ENCODE results near the gene C1orf105.
A peak's percentile ranks its signal among the peaks of the same experiment; 100 is the strongest.
"Not testable (repeated sequence)": the region's sequence is repeated elsewhere in the genome, so short reads cannot be mapped to it uniquely, and the experiment has no call there.

The C1orf105 gene, protein sequence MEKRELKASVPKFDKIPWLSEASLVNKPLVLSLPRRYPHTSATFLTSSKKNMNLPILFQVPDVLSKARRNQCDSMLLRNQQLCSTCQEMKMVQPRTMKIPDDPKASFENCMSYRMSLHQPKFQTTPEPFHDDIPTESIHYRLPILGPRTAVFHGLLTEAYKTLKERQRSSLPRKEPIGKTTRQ

DNA sequence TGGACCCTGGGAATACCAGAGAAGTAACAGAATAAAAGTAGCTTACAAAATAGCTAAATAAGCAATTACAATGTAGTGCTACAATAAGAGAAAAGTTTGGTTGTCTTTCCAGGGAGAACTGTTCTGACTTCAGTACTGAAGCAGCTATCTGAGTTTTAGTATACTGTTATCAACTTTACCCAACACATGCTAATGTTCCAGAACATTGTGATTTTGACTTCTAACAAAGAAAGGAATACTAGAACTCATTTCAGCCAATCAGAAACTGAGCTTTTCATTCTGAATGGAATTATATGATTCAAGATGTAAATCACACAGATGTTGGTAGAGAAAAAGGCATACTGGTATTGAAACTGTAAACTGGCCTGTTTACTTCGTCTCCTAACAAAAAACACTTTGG, at the start of gene C1orf105:
C1orf105 (plus strand) TSS at position 301 of the 400 bp plus-strand sequence. CDS start 201 bp downstream, outside the sequence.
- DNase-seq = no peak

DNA sequence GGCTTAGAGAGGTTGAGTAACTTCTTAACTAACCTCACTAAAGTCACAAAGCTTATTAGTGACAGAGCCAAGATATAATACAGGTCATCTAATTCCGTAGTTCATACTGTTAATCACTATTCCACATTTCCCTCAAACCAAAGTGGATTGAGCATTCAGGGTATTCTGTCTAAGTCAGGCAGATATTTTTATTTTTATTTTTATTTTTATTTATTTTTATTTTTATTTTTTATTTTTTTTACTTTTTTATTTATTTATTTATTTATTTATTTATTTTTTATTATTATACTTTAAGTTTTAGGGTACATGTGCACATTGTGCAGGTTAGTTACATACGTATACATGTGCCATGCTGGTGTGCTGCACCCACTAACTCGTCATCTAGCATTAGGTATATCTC, 48.8 kb upstream of the C1orf105 start:
- not testable (repeated sequence) for DNase-seq

DNA sequence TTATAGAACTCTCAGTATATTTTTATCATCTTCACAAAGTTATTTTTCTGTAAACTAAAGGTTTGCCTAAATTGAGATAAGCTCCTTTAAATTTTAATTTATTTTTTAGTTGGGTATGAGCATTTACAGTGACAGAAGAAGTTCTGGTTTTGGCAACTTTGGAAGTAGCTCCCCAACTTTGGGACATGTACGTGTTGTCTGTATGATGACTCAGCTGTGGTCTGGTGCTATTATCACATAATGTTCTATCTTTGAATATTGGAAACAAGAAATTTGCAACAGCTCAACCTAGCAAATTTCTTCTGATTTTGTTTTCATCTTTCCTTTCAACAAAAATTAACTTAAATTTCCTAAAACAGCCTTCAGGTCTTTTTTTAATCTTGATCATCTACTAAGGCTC, 46.6 kb upstream of the C1orf105 start:
- peak; percentile 30 for DNase-seq

DNA sequence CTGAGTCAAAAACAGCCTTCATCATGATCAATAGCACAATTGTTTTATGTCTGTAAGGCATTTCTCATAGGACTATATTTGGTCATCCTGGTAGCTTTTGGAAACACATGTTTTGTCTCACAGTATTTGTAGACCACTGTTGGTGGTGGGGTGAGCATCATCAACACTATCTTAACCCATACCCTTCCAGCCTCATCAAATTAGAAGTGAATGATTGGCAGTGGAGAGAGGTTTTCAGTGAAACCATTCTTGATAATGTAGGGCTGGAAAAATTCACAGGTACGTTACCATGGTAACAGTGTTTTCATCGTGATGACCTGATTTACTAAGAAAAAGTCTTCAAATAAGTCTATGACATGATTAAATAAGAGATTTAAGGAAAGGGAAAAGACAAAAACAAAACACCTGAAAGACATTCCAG, 45.3 kb upstream of the C1orf105 start:
- no peak for DNase-seq

DNA sequence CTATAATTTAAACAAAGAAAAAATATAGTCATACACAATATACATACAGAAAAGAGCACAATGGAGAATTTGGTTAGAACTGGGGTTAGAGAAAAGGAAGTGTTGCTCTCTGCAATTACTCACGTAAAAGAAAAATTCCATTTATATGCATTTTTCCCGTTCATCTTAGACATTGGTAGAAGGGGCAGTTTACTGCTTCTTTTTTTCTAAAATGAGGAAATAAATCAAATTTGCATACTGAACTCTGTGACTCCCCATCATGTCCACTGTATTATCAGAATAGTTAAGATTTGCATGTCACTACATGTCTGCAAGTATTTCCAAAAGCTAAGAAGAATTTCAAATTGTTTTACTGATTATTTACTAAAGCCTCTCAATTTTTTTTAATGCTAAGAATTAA, 44.1 kb upstream of the C1orf105 start:
- no peak for DNase-seq

DNA sequence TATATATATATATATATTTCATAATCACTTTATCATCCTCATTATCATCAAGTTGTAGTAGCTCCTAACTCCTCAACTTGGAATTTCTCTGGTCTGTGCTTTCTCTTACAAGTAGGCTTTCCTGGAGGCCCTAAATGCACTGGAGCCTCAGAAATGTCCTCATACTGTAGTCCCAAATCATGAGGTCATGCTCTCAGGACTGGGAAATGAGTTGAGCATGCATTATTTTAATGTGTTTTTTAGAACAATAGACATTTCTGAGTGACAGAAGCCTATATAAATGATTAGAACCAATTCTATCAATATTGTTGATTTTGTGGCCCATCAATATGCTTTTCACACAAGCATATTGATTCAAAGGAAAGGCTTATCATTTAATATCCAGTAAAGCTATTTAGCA, 42.9 kb upstream of the C1orf105 start:
- no peak for DNase-seq

DNA sequence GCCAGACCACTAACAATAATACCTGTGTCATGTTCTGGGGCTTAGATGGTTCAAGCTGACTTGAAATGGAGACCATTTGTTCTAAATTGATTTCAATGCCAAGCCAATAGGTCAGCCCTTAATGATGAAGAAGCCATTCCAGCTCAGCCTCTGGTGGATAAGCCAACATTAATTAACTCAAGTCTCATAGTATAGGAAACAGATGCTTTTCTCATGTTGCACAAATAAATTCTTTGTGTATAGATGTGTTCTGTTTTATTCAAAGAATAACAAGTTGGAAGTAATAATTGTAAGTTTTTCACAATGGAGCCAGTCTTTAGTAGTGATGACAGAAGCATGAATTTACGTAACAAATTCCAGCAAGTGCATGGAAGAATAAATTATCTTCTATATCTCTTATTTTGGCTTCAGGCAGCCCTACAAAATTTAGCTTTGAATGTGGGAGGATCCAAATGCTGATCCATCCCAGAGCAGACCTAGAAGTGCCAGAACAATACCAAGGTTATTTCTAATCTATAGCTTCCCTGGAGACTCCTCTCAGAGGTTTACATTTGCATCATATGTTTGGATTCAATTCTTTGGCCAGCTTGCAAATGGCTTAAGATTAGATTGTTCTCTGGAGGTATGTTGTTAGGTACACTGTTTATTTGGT, 42.2 kb upstream of the C1orf105 start:
- no peak for DNase-seq

DNA sequence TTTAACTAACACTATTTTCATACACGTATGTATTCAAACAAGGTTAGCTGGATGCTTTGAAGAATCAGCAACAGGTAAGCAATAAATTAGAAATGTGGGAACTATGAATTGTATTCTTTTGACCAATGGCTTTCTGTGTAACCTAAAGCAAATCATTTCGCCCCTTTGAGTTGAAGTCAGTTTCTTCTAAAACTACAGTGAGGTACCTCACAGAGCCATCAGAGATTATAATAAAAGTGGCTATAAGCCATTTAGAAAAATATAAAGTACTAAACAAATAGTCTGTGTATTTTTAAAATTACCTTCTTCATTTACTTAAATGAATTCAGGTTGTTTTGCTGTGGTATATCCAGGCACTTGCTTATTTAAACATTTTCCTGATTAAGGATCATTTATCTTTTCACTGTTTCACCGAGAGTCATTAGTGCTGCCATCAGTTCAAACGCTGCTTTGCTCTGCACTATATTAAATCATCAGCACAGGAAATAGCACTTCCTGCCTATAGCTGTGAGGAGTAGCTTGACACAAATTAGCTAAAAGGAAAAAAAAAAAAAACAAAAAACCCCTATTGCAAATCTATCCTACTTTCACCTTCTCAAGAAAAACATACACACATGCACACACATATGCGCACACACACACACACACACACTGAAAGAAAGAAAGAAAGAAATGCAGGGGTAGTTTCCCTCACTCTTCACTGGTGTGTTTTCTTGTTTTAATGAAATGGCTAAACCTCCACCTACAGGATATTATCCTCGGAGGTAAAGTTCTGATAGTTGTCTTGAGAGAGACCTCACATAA, 39.8 kb upstream of the C1orf105 start:
- DNase-seq = peak; percentile 9

DNA sequence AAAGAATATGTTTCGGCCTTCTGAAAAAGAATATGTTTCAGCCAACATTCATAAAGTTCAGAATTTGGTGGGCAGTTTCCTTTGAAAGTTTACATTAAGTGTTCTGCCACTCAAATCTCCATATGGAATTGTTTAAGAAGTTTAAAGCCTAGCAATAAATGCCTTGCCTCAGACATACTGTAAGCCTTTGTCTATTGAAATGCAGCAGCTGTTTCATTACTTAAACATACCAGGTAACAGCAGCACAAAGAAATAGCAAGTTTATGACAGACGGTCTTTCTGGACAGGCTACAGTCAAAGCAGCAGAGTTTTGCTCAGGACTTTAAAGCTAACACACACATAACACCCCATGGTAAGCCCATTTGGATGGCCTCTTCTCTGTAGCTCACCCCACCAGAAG, 38.5 kb upstream of the C1orf105 start:
- no peak for DNase-seq

DNA sequence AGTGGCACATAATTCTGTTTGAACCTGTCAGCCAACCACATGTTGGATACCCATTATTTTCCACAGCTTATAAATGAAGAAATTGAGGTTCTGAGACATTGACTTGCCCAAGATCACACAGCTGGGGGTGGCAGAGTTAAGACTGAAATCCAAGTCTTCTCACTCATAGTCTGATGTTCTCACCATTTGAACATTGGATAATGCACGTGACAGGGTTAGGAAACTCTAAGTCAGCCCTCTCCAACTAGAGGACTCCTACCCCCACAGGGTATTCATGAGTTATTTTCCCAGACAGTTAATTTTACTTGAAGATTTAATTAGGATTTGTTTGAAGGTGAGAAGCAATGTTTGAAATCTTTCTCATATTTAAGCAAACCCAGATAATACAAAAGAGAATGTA, 38.1 kb upstream of the C1orf105 start:
- DNase-seq = no peak

DNA sequence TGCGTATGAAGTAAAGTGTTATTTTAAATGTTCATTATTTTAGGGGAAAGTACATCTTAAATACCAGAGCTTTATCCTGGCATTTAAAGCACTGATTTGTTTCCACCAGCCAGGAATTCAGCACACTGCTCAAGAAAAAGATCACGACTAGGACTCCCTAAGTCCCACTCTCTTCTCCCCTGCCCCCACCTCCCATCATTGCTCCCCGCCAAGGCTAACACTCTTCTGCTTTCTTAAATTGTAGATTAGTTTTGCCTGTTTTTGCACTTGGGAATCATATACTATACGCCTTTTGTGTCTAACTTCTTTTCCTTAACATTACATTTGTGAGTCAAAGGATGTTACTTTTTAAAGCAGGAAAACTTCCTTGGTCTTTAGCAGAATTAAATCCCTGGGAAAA, 37.5 kb upstream of the C1orf105 start:
- no peak for DNase-seq

DNA sequence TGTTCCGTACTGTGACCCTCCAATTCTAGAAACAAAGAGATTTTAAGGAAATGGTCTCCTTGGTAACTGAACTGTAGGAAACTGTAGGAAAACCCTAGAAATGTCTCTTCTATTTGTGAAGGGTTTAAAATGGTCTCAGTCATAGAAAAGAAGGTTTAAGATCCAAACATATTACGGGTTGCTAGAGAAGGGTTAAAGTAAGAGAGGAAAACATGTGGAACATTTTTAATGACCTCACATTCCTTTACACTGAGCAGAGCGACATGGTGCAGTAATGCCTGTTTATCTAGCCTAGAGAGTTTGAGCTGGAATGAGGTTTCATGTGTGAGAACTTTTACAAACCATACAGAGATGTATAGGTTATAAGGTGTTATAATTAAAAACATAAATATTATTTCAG, 36.9 kb upstream of the C1orf105 start:
- DNase-seq = peak; percentile 54

DNA sequence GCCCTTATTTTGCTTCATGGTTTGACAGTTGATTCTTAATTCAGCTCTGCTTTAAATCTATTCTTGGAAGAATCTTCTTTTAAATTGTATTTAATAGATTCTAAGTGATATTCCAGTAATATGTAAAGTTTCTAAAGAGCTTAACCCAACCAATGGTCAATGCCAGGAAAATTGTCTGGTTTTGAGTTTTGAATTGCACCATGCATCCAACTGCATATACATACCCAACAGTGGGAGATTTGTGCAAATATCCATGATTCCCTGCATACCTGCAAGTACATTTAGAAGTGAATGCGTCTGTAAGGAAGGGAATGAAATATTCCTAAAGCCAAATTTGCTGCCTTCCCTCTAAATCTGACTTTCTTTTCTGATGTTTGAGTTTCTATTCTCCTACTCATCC, 35.8 kb upstream of the C1orf105 start:
- DNase-seq = no peak

DNA sequence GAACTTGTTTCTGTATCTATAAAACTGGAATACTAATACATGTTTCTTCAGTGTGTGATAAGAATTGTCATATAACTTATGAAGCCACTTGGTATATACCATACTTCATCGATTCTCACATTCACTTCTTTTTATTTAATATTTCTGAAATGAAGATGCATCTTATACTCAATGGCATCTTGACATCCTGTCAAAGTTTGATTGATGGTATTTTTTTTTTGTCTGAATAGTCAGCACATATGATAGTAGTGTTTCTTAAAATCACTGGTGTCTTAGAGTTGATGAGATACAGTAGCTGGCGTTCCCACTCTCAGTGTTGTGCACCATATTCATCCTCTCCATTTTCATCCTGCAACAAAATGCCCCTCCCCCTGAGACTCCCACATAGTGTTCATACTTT, 34.4 kb upstream of the C1orf105 start:
- no peak for DNase-seq

DNA sequence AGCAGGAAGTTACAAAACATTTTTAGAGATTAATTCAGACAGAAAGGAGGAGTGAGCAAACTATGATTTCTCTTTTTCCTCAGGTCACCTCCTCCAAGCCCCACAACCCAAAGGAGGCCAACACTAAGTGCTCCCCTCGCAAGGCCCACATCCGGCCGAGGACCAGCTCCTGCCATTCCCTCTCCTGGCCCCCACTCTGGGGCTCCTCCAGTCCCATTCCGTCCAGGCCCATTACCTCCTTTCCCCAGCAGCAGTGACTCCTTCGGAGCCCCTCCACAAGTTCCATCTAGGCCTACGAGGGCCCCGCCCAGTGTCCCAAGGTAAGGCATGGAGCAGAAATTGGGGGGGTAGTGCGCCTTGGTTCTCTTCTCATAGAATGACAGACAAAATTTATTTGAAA, 32.0 kb upstream of the C1orf105 start:
- no peak for DNase-seq

DNA sequence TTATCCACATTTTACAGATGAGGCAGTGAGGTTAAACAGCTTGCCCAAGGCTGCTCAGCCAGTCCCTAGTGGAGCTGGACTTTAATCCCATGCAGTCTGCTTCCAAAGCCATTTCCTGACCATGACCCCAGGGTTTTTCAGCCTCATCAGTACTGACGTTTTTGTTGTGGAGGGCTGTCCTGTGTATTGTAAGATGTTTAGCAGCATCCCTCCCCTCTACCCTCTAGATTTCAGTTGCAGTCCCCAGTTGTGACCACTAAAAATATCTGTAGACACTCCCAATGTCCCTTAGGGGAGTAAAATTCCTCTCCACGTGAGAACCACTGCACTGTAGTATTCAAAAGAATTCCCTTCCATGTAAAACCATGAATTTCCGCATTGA, 30.2 kb upstream of the C1orf105 start:
- DNase-seq = no peak

DNA sequence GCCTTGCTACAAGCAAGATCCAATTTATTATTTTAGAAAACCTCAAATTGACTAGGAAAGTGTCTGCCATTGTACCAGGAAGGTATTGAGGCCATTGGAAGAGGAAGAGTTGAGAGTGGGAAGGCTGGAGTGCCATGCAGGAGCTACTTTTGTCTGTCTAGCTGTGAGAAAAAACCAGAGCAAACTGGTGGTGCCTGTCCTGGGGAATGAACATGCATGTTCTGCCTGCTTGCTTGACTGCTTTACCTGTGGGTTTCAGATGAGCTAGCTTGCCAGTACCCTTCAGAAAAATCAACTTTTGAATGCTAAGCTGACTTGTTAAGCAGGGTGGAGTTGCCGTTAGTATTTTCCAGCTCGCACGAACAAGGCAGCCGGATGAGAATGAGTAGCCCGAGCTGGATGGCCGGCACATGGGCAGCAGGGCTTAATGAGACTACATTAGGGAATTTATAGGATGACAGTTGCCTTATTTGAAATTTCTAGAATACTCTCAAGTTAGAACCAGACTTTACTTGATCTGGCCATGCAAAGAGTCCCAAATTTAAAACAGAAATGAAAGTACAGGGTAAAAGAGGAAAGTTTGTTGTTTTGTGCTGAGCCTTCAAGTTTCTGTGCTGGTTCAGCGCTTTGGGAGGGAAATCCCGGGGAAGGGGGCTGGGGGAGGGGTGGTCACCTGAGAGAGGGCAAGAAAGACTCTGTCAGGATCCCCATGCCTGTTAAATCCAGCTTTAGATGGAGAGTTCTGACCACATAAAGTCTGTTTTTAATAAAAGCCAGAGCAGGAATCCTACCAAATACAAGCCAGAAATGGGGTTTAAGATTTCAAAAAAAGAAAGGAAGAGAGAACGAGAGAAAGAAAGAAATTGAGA, 29.6 kb upstream of the C1orf105 start:
- DNase-seq = no peak

DNA sequence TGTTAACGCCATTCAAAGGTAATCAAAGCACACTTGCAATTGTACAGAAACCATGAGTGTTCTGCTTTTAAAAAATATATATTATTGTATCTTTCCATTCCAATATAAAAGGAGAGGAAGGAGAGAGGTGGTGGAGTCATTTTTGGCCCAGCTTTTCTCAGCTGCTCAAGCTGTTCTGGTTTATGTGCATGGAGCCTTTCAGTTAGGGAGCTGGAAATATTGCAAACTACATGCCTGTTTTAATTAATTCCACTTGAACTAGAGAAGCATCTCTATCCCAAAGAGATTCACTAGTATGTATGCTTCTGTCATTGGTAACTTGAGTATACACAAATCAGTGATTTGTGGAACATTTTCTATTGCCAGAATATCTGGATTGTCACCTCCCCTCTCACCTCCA, 28.5 kb upstream of the C1orf105 start:
- DNase-seq = no peak

DNA sequence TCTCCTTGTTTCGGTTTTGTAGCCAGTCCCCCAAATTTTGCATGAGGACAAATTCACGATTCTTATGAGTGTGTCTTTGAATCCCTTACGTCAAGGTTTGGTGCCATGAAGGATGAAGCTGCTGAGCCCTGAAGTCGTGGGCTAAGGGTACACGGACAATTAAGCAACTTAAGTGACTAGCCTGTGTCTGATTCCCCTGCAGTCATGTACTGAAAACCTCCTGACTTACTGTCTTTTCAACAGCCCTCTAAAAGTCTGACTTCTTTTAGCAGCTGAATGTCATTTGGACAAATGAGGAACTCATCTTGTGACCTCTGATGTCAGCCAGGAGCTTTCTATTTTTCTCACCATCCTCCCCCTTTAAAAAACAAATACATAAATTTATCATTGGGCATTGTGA, 27.1 kb upstream of the C1orf105 start:
- DNase-seq = no peak

DNA sequence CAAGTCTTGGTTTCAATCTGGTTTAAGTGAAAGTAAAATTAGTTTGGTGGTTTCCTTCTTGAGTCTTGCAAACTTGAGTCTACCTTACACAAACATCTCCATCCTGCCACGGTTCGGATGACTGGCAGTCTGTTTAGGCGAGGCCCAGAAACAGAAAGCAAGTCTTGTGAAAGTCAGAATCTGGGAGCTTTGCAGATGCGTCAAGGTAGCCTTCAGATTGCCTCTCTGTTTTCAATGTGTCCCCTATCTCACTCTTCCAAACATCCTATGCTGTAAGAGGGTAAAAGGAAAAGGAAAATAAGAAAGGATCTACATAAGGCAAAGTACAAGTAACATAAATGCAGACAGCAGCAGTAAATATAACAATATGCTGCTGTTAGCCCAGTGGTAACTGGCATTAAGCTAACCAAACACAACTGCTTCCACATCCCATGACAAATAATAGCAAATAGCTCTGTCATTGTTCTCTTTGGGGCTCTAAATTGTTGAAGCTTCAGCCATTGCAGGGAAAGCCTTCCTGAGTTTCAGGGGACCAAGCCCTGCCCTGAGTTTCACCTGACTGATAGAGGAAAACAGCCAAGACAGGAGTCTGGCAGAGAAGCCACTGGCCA, 26.2 kb upstream of the C1orf105 start:
- no peak for DNase-seq

DNA sequence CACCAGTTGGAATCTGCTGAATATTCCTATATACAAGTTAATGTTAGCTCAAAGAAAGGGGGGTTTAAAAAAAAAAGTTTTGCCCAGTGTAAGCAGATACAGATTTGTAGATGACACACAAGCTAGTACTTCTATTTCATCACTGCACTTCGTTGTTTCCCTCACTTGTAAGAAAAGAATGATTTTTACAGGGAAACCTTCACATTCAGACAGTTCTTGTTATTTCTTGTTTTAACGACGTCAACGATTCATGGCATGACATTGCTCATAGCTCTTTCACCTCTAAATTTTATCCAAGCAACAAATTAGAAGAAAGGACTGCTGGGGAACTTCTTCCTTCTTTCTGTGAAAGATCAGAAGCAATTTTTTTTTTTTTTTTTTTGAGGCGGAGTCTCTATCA, 25.7 kb upstream of the C1orf105 start:
- no peak for DNase-seq

DNA sequence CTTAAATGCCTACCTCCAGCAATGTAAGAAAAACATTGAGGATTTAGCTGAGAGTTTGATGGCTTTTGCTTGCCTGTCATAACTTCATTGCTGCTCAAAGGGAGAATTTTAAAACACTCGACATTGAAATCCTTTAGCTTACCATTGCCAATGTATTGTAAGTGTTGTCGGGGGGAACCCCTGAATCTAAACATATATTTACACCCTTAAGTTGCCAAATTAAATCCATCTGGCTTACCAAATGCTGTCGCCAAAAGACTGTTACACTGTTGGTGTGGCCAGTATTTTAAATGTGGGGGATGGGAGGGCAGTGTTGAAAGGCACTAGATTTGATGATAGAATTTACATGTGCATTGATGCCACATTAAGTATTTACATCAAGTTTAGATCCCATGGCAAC, 24.9 kb upstream of the C1orf105 start:
- DNase-seq = no peak

DNA sequence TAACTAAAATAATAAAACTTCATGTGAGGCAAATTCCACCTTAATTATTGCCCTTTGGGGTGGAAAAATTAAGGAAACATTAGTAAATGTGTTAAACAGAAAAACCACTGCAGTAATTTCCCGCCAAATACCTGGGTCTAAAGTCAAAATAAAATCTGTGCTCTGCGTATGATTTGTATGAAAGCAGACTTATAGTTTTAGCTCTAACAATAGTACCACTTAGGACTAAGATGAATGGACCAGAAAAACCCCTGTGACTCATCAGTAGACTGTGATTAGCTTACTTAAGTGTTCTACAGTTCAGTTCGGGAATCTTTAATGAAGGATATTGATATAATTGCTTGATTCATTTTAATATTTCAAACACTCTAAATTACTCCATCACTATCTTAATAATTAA, 23.3 kb upstream of the C1orf105 start:
- DNase-seq = no peak

Data from HCEC 1CT (cell line).